B cell (primary cell): ENCODE measurements around the gene CYTL1.

Source experiments
- EZH2 ChIP-seq: IDR thresholded peaks from 2 replicates; pipeline ENCODE4 v1.6.1; 2012; ENCODE audit warnings: borderline replicate concordance, low read depth, mild to moderate bottlenecking, moderate library complexity, low read length; ENCODE audit not compliant: insufficient read depth, poor library complexity, severe bottlenecking
- TF ChIP-seq, protein P1 (sequence below): fragments of 200-600 bp; IDR thresholded peaks from one replicate; pipeline ENCODE4 v1.8.0; 2022; ENCODE audit warnings: antibody characterized with exemption, mild to moderate bottlenecking

DNA sequence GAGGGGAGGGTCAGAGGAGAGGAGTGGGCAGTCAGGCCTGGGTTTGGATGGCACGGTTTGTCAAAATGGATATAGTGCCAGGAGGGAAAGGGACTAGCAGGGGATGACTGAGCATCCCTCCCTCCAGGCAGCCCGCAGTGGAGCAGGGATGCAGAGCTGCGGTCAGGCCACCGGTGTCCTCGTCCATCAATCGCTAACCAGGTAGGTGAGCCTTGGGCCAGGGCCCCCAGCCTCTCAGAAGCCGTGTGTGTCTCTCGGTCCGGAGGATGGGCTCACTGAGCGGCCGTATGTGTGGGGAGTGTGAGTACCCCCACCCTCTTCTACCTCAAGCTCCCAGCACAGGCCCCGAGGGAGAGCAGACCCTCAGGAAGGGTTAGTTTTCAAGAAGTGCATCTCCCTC lies 538 bp upstream of the CYTL1 start:
- TF ChIP-seq, protein P1, sequence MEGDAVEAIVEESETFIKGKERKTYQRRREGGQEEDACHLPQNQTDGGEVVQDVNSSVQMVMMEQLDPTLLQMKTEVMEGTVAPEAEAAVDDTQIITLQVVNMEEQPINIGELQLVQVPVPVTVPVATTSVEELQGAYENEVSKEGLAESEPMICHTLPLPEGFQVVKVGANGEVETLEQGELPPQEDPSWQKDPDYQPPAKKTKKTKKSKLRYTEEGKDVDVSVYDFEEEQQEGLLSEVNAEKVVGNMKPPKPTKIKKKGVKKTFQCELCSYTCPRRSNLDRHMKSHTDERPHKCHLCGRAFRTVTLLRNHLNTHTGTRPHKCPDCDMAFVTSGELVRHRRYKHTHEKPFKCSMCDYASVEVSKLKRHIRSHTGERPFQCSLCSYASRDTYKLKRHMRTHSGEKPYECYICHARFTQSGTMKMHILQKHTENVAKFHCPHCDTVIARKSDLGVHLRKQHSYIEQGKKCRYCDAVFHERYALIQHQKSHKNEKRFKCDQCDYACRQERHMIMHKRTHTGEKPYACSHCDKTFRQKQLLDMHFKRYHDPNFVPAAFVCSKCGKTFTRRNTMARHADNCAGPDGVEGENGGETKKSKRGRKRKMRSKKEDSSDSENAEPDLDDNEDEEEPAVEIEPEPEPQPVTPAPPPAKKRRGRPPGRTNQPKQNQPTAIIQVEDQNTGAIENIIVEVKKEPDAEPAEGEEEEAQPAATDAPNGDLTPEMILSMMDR: no peak
- no peak for TF ChIP-seq EZH2
